Testis (tissue), 2 donors: Measurements from ENCODE around the gene DHX34.

Experiments
- CTCF ChIP-seq, 3 experiments: fragments of 450-650 bp in 2 of 3; fragments of 200-600 bp in 1 of 3; sonication (generic) in 1 of 3; IDR thresholded peaks; one replicate each; pipeline ENCODE4 v1.5.1; 2016 to 2019; ENCODE audit warnings: antibody characterized with exemption in 3 of 3, mild to moderate bottlenecking in 2 of 3, moderate library complexity in 1 of 3
- POLR2A ChIP-seq: fragments of 450-650 bp; IDR thresholded peaks from one replicate; pipeline ENCODE4 v1.6.1; 2017; ENCODE audit warnings: antibody characterized with exemption, mild to moderate bottlenecking, moderate library complexity

GRCh38 chr19:47432091-47432490 lies 83.0 kb downstream of the DHX34 start:
- TF ChIP-seq CTCF (IDR thresholded peaks at IDR 0.05) (no peak), POLR2A (no peak)
